Neural progenitor cell (in vitro differentiated cells): ENCODE measurements around the gene MAPK4. TPM values are rescaled to one million over a fixed set of nuclear protein-coding genes. Genes with fewer than 3 reads are reported as not detected.
"Not testable (repeated sequence)": the region's sequence is repeated elsewhere in the genome, so short reads cannot be mapped to it uniquely, and the experiment has no call there.

ENCODE experiments used
- DNase-seq: peaks from one replicate; pipeline ENCODE4 v3.0.0-alpha.2; 2016; ENCODE audit warnings: low spot score
- H2AFZ ChIP-seq: fragments of 200-600 bp; sonication (generic); replicated peaks from 2 replicates; pipeline ENCODE4 v1.6.1; 2016; ENCODE audit warnings: antibody characterized with exemption
- H3F3A ChIP-seq: fragments of 200-600 bp; sonication (generic); 2 replicates; pipeline ENCODE4 v1.6.1; 2016; ENCODE audit warnings: antibody characterized with exemption, low read depth
- H3K27ac ChIP-seq: fragments of 200-600 bp; sonication (generic); 2 replicates; pipeline ENCODE4 v1.5.1; 2016; ENCODE audit warnings: mild to moderate bottlenecking
- H3K27me3 ChIP-seq: fragments of 200-600 bp; sonication (generic); 2 replicates; pipeline ENCODE4 v1.6.1; 2016; ENCODE audit warnings: mild to moderate bottlenecking, moderate library complexity
- H3K36me3 ChIP-seq: fragments of 200-600 bp; sonication (generic); 2 replicates; pipeline ENCODE4 v1.5.1; 2016
- H3K4me1 ChIP-seq: fragments of 200-600 bp; sonication (generic); 2 replicates; pipeline ENCODE4 v1.6.1; 2016; ENCODE audit warnings: mixed run types
- H3K4me2 ChIP-seq: fragments of 200-600 bp; sonication (generic); 2 replicates; pipeline ENCODE4 v1.6.1; 2016
- H3K4me3 ChIP-seq: fragments of 200-600 bp; sonication (generic); 2 replicates; pipeline ENCODE4 v1.5.1; 2016
- H3K79me2 ChIP-seq: fragments of 200-600 bp; sonication (generic); 2 replicates; pipeline ENCODE4 v1.6.1; 2016; ENCODE audit warnings: low read depth
- H3K9ac ChIP-seq: fragments of 200-600 bp; sonication (generic); 2 replicates; pipeline ENCODE4 v1.6.1; 2016
- H3K9me3 ChIP-seq: fragments of 200-600 bp; sonication (generic); 2 replicates; pipeline ENCODE4 v1.5.1; 2016; ENCODE audit warnings: low read depth
- H4K20me1 ChIP-seq: fragments of 200-600 bp; sonication (generic); 2 replicates; pipeline ENCODE4 v1.6.1; 2016; ENCODE audit warnings: low read depth
- H3K27ac Mint-ChIP-seq: 3 replicates; pipeline ENCODE4 v1.8.0; 2021; ENCODE audit warnings: mixed read lengths
- H3K27me3 Mint-ChIP-seq: 2 replicates; pipeline ENCODE4 v1.8.0; 2022; ENCODE audit warnings: low read depth, mild to moderate bottlenecking, inconsistent platforms, moderate library complexity, mixed read lengths; ENCODE audit not compliant: insufficient read depth
- H3K36me3 Mint-ChIP-seq: 3 replicates; pipeline ENCODE4 v1.8.0; 2021; ENCODE audit warnings: mixed read lengths
- H3K4me1 Mint-ChIP-seq: 3 replicates; pipeline ENCODE4 v1.8.0; 2021; ENCODE audit warnings: mixed read lengths
- H3K4me3 Mint-ChIP-seq: 3 replicates; pipeline ENCODE4 v1.8.0; 2021; ENCODE audit warnings: mild to moderate bottlenecking, moderate library complexity, mixed read lengths
- H3K9me3 Mint-ChIP-seq: 3 replicates; pipeline ENCODE4 v1.8.0; 2020; ENCODE audit warnings: mixed read lengths
- CTCF ChIP-seq: fragments of 200-600 bp; sonication (generic); IDR thresholded peaks from 2 replicates; pipeline ENCODE4 v1.5.1; 2017; ENCODE audit warnings: antibody characterized with exemption, mild to moderate bottlenecking
- EZH2 ChIP-seq: fragments of 200-600 bp; sonication (generic); IDR thresholded peaks from 2 replicates; pipeline ENCODE4 v1.6.1; 2017; ENCODE audit warnings: antibody characterized with exemption, mild to moderate bottlenecking, moderate library complexity
- EZH2phosphoT487 ChIP-seq: fragments of 200-600 bp; sonication (generic); IDR thresholded peaks from 2 replicates; pipeline ENCODE4 v1.6.1; 2017; ENCODE audit warnings: antibody characterized with exemption
- total RNA-seq: library from RNA; depleted of rRNA; stranded (reverse); fragments of >200 nt; gene quantifications from 2 replicates; pipeline ENCODE4 v1.2.3, GENCODE V29; 2015; ENCODE audit warnings: low replicate concordance

MAPK4 gene
- total RNA-seq, 1 donor from 2014 or later: 7.0 TPM

GRCh38 chr18:50558948-50559751 lies 737 bp upstream of the MAPK4 start:
- no peaks in the 10 kb centered on the region for H3K79me2 ChIP-seq
- no peaks in the 10 kb centered on the region for H3K9me3 Mint-ChIP-seq
- no peak overlapping the region for H3K9ac ChIP-seq
- peak overlapping the region; percentile 4 for H3K27ac Mint-ChIP-seq
- H3K4me1 ChIP-seq: peaks cover 6% of the 10 kb centered on the region
- H3K4me1 Mint-ChIP-seq: peaks cover 17% of the 10 kb centered on the region
- DNase-seq: peak; percentile 4
- no peaks in the 10 kb centered on the region for H3K9me3 ChIP-seq
- peaks cover 9% of the 10 kb centered on the region for H4K20me1 ChIP-seq
- H3K27me3 Mint-ChIP-seq: peaks cover 7% of the 10 kb centered on the region
- H3K4me2 ChIP-seq: peak overlapping the region; percentile 92
- H3F3A ChIP-seq: peaks cover 21% of the 10 kb centered on the region
- H3K4me3 ChIP-seq: peak overlapping the region; percentile 92
- peak overlapping the region; percentile 100 for H2AFZ ChIP-seq
- peak overlapping the region; percentile 87 for H3K4me3 Mint-ChIP-seq
- peaks cover 88% of the 10 kb centered on the region for H3K27me3 ChIP-seq
- H3K36me3 ChIP-seq: no peaks in the 10 kb centered on the region
- H3K36me3 Mint-ChIP-seq: peaks cover 6% of the 10 kb centered on the region
- no peak for TF ChIP-seq EZH2
- TF ChIP-seq EZH2phosphoT487: no peak
- no peak for TF ChIP-seq CTCF
- H3K27ac ChIP-seq: no peak overlapping the region

GRCh38 chr18:50560681-50561629 lies 1.1 kb downstream of the MAPK4 start:
- peak overlapping the region; percentile 92 for H3K4me3 ChIP-seq
- no peak overlapping the region for H3K27ac ChIP-seq
- peaks cover 9% of the 10 kb centered on the region for H4K20me1 ChIP-seq
- peak overlapping the region; percentile 98 for H3K4me2 ChIP-seq
- H3K27me3 Mint-ChIP-seq: peaks cover 10% of the 10 kb centered on the region
- DNase-seq: peak; percentile 61
- peaks cover 17% of the 10 kb centered on the region for H3K4me1 Mint-ChIP-seq
- H3K36me3 ChIP-seq: no peaks in the 10 kb centered on the region
- TF ChIP-seq CTCF (peak; percentile 2), EZH2phosphoT487 (peak; percentile 51), EZH2 (peak; percentile 62)
- H3K27me3 ChIP-seq: peaks cover 70% of the 10 kb centered on the region
- H3K27ac Mint-ChIP-seq: no peak overlapping the region
- H3K4me3 Mint-ChIP-seq: peak overlapping the region; percentile 88
- peaks cover 4% of the 10 kb centered on the region for H3K36me3 Mint-ChIP-seq
- H2AFZ ChIP-seq: peak overlapping the region; percentile 99
- peak overlapping the region; percentile 33 for H3K9ac ChIP-seq
- H3K79me2 ChIP-seq: no peaks in the 10 kb centered on the region
- no peaks in the 10 kb centered on the region for H3K9me3 ChIP-seq
- H3F3A ChIP-seq: peaks cover 21% of the 10 kb centered on the region
- H3K4me1 ChIP-seq: peaks cover 6% of the 10 kb centered on the region
- H3K9me3 Mint-ChIP-seq: no peaks in the 10 kb centered on the region

GRCh38 chr18:50562258-50562657 lies 2.4 kb downstream of the MAPK4 start:
- H3K36me3 Mint-ChIP-seq, H3K4me2 ChIP-seq, H2AFZ ChIP-seq, H3K4me1 ChIP-seq, H3K4me3 ChIP-seq, H3K9me3 Mint-ChIP-seq, H3K36me3 ChIP-seq, H3K27me3 Mint-ChIP-seq, DNase-seq, H3K79me2 ChIP-seq, H3K9me3 ChIP-seq, H3K27ac ChIP-seq, H4K20me1 ChIP-seq, H3K9ac ChIP-seq, H3K27ac Mint-ChIP-seq, H3K4me3 Mint-ChIP-seq: not testable (repeated sequence)
- Histone ChIP-seq H3K27me3 (peaks cover 58% of the 10 kb centered on the region), H3F3A (peaks cover 21% of the 10 kb centered on the region)
- peaks cover 17% of the 10 kb centered on the region for H3K4me1 Mint-ChIP-seq
